ENCODE measurements around the gene CACNB4.
"Not testable (repeated sequence)": the region's sequence is repeated elsewhere in the genome, so short reads cannot be mapped to it uniquely, and the experiment has no call there.

CACNB4 gene

DNA sequence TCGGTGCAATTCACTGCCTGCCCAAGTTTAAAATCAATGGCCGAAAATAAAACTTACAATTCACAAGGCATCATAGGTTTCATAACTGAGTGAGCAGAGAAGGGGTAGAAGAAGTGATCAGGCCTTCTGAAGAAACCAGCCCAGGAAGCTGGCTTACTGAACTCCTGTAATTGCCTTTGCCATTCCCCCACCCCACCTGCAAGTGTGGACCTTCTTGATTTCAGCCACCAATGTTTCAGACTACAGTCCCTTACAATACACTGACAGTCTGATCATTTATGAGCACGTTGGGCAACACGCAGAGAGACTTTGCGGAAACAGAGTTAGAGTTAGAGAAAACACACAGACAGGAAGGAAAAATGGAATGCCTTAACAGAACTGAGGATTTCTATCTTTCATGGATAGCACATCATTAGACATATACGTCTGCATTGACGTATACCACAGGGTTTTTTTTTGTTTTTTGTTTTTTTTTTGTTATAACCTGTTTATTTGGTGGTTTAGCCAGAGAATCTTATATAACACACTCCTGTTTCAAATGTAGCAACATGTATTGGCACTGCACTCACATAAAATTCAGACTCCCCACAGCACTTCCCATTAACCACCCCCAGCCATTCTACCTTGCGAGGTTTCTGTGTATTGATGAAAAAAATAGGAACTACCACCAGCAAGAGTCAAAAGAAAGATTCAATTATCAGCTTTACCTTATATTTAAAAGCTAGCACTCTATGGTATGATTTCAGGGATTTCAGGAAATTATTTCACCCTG is 126.4 kb downstream of the CACNB4 start:
- no peak for DNase-seq

DNA sequence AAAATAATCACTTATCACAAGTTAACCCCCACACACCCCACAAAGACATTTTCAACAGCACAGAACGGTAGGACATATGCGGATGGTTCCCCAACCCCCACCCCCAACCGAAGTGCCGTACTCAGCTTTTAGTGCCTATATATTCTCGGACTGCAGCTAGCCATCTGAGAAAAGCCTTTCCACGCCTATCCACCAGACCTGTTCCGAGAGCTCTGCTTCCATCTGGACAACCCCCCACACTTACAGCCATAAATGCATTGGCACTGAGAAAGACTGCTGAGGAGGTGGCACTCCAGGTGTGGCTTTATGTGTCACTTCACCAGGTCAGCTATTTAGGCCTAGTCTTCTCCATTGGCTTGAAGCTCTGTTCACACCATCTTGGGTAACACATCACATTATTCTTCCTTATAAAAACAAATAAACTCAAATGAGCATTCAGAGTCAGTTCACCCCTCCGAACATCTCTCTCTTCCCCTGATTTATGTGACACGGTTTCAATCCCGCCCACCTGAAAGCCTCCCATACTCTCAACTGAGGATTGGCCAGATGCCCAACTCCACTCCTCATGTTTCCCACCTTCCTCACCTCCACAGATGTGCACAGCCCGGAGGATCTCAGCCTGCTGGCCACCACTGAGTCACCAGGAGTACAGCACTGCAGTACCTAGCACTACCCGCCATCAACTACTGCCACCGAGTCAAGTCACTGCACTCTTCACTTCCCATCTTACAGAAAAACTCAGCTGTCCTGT is 127.4 kb downstream of the CACNB4 start:
- no peak for DNase-seq

DNA sequence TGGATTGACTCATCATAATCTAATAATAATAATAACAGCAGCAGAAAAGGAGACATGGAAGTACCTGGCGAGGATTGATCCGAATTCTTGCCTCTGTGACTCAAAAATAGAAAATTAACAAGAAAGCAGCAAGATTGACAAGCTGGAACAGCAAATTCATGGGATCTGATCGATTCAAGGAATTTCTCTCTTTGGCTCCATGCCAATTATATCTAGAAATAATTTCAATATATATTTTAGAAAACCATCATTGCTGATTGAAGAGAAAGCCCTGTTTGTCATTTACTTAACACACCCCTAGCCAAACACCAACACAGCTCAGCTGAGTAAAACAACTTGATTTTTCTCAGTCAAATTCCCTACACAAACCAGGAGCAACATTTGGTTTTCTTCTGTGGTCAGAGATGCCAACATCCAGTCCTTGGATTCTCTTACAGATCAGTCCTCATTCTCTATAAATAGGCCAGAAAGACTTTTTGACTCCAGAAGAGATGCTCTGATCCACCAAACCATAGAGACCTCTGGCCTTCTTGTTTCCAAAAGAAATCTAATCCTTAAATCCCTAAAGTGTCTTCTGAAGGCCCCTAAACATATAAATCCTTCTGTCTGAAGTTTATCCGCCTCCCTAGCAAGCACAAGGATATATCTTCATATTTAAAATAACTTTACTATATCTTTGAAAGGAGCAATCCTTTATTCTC is 129.9 kb downstream of the CACNB4 start:
- no peak for DNase-seq

DNA sequence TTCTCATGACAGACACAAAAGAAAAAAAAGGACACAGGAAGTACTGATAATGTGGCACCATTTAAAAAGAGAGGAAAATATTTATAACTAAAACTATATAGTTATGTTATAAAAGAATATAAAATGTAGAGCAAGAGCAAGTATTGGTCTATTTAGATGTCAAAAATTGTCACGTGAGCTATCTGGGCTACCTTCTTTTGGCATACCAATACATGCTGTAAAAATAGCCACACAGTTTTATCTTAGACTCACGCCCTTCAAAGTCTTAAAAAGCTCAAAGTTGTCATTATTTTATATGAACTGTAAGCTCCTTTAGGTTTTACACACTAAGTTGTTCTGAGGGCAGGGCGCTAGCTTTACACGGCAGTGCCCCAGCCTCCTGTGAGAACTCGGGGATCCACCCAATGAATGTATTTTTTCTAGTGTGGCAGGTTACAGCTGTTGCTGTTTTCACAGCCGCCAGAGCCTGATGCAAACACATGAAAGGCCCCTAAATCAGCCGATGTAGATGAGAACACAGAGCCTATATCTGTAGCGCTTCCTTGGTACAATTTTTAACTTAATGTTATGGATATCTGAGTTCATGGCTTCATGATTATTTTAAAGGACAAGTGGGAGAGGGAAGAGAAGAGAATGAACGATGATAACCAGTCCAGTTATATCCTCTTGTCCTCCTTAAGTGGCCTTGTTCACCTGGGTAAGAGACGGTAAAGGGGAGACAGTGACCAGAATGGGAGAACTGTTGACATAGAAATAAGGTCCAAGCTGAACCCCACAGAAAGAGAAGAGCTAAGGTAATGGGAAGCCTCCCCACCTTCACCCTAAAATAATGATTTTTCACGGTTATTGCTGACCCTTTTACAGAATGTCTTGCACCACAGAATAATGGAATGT is 130.8 kb downstream of the CACNB4 start:
- DNase-seq, result no peak

DNA sequence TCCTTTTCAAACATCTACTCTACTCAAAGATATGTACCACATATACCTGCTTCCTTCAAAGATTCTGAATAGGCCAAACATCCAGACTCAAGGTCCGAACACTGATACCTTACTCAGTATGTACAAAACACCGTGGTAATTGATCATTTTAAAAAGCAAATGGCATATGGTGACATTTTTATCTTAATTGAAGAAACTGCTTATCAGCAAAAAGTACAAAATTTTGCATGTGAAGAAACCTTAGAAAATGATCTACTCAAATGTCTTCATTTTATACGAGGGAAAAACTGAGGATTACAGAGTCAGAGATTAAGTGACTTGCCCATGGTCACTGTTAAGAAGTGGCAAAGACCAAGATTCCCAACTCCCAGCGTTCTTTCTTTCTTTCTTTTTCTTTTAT is 133.0 kb downstream of the CACNB4 start:
- DNase-seq, result no peak

DNA sequence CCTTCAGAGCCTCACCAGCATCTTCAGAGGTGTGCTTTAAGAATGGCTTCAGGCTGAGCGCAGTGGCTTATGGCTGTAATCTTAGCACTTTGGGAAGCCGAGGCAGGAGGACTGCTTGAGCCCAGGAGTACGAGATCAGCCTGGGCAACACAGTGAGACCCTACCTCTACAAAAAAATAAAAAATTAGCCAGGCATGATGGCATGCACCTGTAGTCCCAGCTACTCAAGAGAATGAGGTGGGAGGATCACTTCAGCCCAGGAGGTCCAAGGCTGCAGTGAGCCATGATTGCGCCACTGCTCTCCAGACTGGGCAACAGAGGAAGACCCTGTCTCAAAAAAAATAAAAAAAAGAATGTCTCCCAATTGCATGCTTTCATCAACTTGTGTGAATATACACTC is 137.3 kb downstream of the CACNB4 start:
- no peak for DNase-seq

DNA sequence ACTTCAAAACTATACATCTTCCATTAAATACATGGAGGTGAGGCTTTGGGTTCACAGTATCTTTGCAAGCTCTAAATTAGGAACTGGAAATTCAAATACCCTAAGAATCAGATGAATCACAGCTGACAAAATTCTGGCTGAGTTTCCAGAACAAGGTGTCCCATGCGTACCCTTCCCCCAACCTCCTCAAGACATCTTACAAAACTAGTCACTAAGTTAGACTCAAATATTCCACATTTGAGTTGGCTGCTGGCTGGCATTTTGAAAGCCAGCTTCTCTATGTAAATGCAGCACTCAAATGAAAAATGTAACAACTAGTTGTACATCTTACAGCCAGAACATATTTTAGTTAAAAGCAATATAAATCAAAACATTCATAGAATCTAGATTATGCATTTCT is 139.6 kb downstream of the CACNB4 start:
- no peak for DNase-seq

DNA sequence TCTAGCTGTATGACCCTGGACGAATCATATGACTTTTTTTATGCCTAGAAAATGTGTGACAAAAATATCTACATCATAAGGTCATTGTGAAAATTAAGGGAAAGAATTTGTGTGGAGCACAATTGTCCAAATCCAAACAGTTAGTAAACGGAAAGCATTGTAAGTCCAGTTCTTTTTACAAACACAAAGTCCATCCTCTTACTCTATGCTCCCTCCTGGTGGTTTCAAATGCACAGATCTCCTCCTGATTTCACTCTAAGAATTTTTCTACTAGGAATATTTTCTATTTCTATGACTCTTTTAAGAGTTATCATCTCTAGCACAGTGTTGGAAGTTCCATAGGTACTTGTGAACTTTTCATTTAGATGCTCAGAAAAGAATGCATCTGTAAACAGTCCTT is 145.4 kb downstream of the CACNB4 start:
- no peak for DNase-seq

DNA sequence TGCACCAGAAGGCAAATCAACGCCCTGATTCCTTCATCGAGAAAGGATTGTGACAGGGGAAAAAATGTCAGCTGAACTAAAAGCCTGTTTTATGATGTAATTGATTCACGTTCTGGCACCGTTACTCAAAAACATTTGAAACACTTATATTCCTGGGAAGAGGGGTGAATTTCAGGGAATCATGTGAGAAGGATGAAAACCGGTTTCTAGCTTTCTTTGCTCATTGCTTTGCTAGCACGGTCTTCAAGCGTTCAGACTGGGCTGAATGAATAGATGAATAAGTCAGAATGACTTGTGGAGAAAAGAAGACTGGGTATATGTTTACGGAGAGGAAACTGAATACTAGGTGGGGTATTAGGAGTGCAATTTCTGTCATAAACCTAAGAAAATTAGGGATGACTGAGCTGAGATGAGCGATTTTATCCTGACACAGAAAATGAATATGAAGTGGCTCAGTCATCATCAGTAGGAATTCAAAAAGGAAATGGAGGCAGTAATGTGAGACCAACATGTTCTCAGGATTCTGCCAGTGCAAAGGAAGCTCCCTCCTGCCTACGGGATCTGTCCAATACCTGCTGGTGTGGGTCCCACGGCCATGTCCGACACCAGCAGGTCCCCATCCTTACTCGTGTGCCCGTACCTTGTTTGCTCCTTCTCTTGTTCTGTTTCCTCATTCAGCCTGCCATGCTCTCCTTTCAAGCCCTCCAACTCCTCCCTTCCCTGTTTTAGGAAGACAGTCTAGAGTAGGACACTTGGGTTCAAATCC is 146.0 kb downstream of the CACNB4 start:
- no peak for DNase-seq

DNA sequence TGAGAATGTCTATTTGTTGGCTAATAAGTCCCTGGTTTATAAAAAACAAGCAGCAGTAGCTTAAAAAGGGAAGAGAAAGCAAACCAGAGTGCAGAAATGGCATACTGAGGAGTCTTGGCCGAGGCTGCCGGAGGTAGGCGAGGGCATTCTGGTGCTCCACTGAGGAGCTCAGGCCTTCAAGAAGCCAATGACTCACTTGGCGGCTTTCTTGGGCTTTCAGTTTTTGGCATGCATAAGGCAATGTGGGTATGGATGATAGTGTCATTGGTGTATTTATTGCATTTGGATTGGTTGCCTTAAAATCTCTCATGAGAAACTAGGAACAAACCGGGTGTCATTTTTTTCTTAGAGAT is 151.1 kb downstream of the CACNB4 start:
- DNase-seq, result no peak

DNA sequence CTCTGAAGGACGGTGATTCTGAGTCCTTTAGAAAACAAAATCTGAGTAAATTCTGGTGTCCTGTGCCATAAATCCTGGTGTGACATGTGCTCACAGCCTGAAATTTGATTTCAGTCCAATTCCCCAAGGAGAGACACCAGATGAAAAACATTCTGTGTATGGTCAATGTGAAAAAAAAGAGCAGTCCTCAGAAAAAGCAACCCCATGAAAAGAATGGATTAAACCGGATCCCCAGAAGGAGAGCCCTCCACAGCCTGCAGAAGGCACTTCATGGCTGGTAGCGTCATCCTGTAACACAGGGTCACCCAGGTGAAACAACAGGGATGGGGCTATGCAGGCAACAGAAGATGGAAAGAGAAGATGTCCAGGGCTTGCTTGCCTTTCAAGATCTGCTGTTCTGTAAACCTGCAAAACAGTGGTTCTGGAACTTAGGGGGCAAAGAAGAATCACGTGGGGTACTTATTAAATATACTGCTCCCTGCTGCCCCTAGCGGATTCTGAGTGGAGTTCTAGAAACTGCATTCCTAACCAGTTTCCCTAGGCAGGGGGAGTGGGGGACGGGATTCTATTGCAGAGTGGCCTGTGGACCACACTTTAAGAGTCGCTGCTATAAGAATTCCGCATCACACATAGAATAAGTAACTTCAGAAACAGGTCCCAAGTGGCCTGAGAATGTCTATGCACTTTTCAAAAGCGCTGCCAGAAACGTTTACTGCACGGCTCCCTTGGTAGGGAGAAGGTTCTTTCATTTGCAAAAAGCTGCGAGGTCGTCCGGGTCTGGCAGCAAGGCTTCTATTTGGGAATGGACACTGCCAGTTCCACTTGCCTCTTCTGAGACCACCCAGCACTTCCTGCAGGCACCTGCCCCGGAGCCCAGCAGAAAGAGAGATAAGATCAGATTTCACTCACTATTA is 151.7 kb downstream of the CACNB4 start:
- DNase-seq, result peak; percentile 26 to 36

DNA sequence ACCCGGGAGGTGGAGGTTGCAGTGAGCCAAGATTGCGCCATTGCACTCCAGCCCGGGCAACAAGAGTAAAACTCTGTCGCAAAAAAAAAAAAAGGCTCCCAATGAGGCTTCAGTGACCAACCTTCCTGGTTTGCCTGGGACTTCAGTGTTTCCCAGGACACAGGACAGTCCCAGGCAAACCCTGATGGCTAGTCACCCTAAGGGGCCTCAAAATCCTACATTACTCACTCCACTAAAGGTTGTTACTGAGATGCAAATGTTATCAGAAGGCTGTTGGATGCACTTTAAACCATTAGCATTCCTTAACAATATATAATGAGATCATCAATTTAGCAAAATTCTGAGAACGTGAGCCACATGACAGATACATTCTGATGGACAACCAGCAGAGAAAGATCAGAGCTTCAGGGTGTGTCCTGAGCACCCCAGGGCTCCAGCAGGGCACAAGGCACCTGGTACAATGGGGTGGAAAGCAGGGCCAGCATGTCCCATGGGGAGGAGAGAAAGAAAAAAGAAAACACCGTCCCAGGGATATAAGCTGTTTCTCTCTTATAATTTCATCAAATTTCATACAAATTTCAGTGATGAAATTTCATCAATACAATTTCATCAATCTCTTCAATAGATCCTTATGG is 152.5 kb downstream of the CACNB4 start:
- no peak for DNase-seq

DNA sequence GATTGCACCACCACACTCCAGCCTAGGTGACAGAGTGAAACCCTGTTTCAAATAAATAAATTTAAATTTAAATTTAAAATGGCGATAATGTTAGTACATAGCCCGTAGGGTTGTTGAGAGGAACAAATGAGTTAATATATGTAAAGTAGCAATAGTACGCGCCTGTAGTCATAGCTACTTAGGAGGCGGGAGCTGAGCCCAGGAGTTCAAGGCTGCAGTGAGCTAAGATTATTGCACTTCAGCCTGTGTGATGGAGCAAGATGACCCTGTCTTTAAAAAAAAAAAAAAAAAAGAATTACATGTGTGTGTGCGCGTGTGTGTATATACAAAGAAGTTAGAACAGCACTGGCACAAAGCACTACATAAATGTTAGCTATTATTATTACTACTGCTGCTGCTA is 153.2 kb downstream of the CACNB4 start:
- no peak for DNase-seq

DNA sequence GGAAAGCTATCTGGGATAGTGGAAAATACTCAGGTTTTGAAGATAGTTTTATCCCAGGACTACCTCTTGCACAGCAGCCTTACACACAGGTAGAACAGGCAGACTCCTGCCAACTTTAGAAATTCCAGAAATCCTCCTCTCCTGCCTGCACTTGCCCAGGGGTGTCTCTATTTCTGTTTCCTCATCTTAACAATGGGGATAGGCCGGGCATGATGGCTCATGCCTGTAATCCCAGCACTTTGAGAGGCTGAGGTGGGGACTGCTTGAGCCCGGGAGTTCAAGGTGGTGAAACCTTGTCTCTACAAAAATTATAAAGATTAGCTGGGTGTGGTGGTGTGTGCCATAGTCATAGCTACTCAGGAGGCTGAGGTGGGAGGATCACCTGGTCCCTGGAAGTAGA is 153.7 kb downstream of the CACNB4 start:
- DNase-seq, result no peak

DNA sequence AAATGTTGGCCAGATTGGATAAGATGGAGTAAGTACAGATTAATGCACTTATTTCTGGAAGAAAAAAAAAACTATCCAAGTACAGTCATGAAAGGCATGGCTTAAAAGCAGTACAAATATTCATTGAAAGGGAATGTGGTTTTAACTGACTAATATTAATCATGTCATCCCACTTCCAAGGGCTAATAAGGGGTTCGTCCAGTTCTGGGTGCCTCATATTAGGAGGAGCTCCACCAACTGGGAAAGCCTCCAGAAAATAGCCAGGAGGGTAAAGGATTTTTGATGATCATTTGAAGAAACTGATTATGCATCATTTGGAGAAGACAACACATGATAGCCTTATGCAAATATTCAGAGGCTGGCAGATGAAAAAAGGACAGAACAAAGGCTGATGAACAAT is 155.4 kb downstream of the CACNB4 start:
- DNase-seq, result no peak

DNA sequence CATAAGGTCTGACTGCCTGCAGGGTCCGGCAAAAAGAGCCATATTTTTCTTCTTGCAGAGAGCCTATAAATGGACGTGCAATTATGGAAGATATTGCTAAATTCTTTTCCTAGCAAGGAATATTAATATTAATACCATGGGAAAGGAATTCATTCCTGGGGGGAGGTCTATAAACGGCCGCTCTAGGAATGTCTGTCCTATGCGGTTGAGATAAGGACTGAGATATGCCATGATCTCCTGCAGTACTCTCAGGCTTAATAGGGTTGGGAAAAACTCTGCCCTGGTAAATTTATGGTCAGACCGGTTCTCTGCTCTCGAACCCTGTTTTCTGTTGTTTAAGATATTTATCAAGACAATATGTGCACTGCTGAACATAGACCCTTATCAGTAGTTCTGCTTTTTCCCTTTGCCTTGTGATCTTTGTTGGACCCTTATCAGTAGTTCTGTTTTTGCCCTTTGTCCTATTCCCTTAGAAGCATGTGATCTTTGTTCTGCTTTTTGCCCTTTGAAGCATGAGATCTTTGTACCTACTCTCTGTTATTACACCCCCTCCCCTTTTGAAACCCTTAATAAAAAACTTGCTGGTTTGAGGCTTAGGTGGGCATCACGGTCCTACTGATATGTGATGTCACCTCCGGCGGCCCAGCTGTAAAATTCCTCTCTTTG is 156.2 kb downstream of the CACNB4 start:
- DNase-seq, result not testable (repeated sequence)

DNA sequence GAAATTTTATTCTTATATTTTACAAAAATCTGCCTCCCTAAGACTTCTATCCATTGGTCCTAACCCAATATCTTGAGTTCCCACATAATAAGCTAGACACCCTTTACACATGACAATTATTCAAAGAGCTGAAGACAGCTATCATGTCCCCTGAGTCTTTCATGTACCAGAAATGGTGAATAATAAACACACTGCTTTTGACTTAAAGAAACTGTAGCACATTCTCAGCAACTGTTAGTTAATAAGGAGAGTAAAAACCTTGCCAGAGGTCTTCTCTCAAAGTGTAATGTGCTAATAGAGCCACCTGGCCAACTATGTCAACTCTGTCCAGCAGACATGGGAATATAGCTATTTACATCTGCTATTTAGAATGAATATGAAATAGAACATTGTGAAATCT is 160.9 kb downstream of the CACNB4 start:
- no peak for DNase-seq

DNA sequence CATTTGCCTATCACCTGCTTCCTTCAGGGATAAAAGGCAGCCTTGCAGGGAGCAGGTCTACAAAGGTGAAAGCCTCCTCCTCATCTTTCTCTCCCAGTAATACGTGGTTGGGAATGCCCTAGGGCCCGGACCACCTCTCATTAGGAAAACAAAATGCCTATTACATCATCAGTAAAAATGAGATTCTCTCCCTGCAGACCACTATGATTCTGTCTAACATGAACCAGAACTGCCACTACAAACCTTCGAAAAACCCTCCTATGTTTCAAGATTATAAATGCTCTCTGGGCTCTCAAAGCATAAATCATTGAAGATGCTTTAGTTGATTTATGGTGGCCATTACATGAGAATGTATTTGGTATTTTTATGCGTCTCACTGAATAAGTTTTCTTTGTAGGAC is 162.2 kb downstream of the CACNB4 start:
- no peak for DNase-seq

DNA sequence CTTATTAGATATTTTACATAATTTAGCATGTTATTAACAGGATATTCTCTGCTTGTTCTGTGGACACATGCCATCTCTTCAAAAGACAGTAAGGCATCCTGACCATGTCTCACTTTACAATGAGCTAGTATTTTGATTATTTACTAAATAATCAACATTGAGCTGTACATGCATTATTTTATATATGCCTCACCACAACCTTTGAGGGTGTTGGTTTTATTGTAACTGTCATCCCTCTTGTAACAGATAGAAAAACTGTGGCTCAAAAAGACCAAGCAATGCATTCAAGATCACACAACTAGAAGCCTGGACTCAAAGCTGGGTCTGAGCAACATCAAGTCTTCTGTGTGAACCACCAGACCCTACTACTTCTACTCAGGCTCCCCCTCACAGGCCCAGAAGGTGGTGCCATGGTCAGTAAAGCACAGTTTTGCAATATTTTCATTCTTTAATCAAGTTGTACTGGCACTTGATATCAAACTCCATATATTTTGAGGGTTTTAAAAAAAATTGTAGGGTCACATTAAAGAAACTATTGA is 165.5 kb downstream of the CACNB4 start:
- DNase-seq, result no peak

DNA sequence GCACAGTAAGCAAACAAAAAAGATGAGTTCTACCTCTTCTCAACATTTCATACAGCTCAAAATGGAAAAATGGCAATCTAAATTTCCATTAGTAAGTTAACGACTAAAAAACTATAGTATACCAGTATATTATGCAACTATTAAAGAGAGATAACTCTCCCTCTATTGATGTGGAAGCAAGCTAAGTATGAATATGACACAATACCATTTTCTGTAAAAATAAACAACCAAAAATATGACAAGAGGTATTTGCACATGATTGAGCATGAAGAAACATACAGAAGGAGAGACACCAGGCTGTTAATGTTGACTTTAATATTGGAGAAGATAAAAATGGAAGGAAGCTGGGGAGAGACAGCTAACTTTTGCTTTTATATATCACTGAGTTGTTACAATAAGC is 167.1 kb downstream of the CACNB4 start:
- no peak for DNase-seq

Measured in NCI-H524 (cell line).